OCI-LY7 (cell line): ENCODE data around the gene SH3PXD2A. TPM values are rescaled to one million over a fixed set of nuclear protein-coding genes. Genes with fewer than 3 reads are reported as not detected.

Experiments
- BruUV-seq: library from RNA; stranded (reverse); fragments of 400-500 nt; replicated peaks from 2 replicates; lab custom pipeline; 2021; lab: Mats Ljungman, UMichigan
- CTCF ChIA-PET: fragments of 300-600 bp; sonication (Branson Sonifier 250); formaldehyde crosslinking; loops from one replicate; lab custom pipeline; 2022; ENCODE audit warnings: antibody characterized with exemption; ENCODE audit not compliant: unreplicated experiment; lab: Charles Lee
- POLR2A ChIA-PET: fragments of 300-600 bp; sonication (Branson Sonifier 250); formaldehyde crosslinking; loops from one replicate; lab custom pipeline; 2022; ENCODE audit warnings: antibody characterized with exemption; lab: Charles Lee
- DNase-seq: peaks from one replicate; pipeline ENCODE4 v3.0.0-alpha.2; 2015; ENCODE audit warnings: low spot score
- H2AFZ ChIP-seq: fragments of 200-600 bp; sonication (generic), shearing (Covaris generic); 2 replicates; pipeline ENCODE4 v1.6.1; 2014; ENCODE audit warnings: mild to moderate bottlenecking, antibody characterized with exemption, low read length, moderate library complexity
- H3K27ac ChIP-seq: fragments of 200-600 bp; sonication (generic); 2 replicates; pipeline ENCODE4 v1.5.1; 2014; ENCODE audit warnings: mixed run types, low read depth, mild to moderate bottlenecking, moderate library complexity, low read length, inconsistent platforms; ENCODE audit not compliant: poor library complexity, severe bottlenecking
- H3K36me3 ChIP-seq: fragments of 200-600 bp; sonication (generic); 2 replicates; pipeline ENCODE4 v1.6.1; 2014; ENCODE audit warnings: mild to moderate bottlenecking, antibody characterized with exemption, low read length, moderate library complexity, mixed read lengths; ENCODE audit not compliant: insufficient read depth
- H3K4me1 ChIP-seq: fragments of 200-600 bp; sonication (generic); 2 replicates; pipeline ENCODE4 v1.5.1; 2014; ENCODE audit warnings: mild to moderate bottlenecking, low read length; ENCODE audit not compliant: insufficient read depth, poor library complexity, severe bottlenecking
- H3K4me2 ChIP-seq: fragments of 200-600 bp; sonication (generic); 2 replicates; pipeline ENCODE4 v1.6.1; 2014; ENCODE audit warnings: mild to moderate bottlenecking, low read length
- H3K4me3 ChIP-seq: fragments of 200-600 bp; sonication (generic); 2 replicates; pipeline ENCODE4 v1.5.1; 2014; ENCODE audit warnings: mild to moderate bottlenecking, low read depth, low read length; ENCODE audit not compliant: poor library complexity, severe bottlenecking
- H3K79me2 ChIP-seq: fragments of 200-600 bp; sonication (generic); 2 replicates; pipeline ENCODE4 v1.6.1; 2016; ENCODE audit warnings: low read depth, mild to moderate bottlenecking, low read length, moderate library complexity, mixed read lengths; ENCODE audit not compliant: insufficient read depth
- H3K9me2 ChIP-seq: fragments of 200-600 bp; sonication (generic); 2 replicates; pipeline ENCODE4 v1.6.1; 2016; ENCODE audit warnings: mild to moderate bottlenecking, low read length, mixed read lengths; ENCODE audit not compliant: insufficient read depth
- H3K9me3 ChIP-seq: fragments of 200-600 bp; sonication (generic); 2 replicates; pipeline ENCODE4 v1.6.1; 2014; ENCODE audit warnings: mild to moderate bottlenecking, mixed run types, low read length, mixed read lengths
- H4K20me1 ChIP-seq: fragments of 200-600 bp; sonication (generic); 2 replicates; pipeline ENCODE4 v1.6.1; 2014; ENCODE audit warnings: mild to moderate bottlenecking, antibody characterized with exemption, low read length, moderate library complexity, mixed read lengths; ENCODE audit not compliant: insufficient read depth
- EZH2phosphoT487 ChIP-seq: fragments of 200-600 bp; sonication (generic); IDR thresholded peaks from 2 replicates; pipeline ENCODE4 v1.6.1; 2018; ENCODE audit warnings: low read depth, borderline replicate concordance, mild to moderate bottlenecking, mixed run types, antibody characterized with exemption, low read length, moderate library complexity, mixed read lengths
- intact Hi-C: fragments of 100-400 bp; cut with micrococcal nuclease; formaldehyde crosslinking; loops from one replicate; pipeline ENCODE4 v1.10.0; 2022; ENCODE audit not compliant: unreplicated experiment
- total RNA-seq, 2 experiments: library from RNA; depleted of rRNA in 1 of 2; stranded (reverse); fragments of >200 nt in 1 of 2; shearing (Covaris generic) in 1 of 2; gene quantifications; 2 replicates each; pipeline ENCODE4 v1.2.3, GENCODE V29; 2014 to 2022
- TF ChIP-seq, protein P1 (sequence below): fragments of 200-600 bp; sonication (generic); conservative IDR thresholded peaks from 2 replicates; pipeline ENCODE4 v1.5.1; 2014; ENCODE audit warnings: mild to moderate bottlenecking, antibody characterized with exemption, low read length, moderate library complexity, mixed read lengths

Gene SH3PXD2A
- total RNA-seq, 2 experiments from 2014 or later: 0.85 to 5.9 TPM

DNA sequence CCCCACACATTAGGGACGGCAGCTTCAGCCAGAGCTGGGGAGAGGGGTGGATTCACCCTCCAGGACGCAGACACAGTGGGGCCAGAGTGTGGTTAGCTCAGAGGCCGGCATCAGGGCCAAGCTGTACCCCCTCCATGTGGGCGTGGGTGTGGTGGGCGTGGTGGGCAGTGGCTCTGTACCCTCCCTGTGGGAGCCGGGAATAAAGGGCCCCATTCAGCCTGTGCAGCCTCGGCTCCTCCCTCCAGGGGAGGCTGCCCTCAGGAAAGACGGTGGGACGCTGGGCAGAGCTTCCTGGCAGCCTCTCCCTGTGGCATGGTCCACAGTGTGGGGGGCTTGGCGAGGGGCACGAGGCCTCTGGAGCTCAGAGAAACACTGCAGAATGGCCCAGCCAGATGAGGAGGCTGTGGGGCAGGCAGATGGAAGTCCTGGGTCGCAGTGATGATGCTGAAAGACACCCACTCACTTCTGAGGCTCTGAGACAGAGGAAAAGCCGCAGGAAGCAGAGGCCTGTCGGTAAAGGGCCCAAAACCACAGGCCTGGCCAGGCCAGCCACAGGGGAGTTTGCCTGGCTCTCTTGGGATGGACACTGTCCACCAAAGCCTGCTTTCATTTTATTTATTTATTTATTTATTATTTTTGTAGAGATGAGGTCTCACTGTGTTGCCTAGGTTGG lies 108.0 kb downstream of the SH3PXD2A start:
- no peaks in the 10 kb centered on the region for H3K36me3 ChIP-seq
- CTCF ChIA-PET: no interaction called here
- no peak for TF ChIP-seq EZH2phosphoT487
- H4K20me1 ChIP-seq: no peaks in the 10 kb centered on the region
- H3K27ac ChIP-seq: no peak overlapping the region
- no peak overlapping the region for H3K4me3 ChIP-seq
- H3K9me3 ChIP-seq: peaks cover 5% of the 10 kb centered on the region
- H3K9me2 ChIP-seq: no peaks in the 10 kb centered on the region
- no peak overlapping the region for H3K4me2 ChIP-seq
- no peaks in the 10 kb centered on the region for H3K79me2 ChIP-seq
- no TSS peak for BruUV-seq
- intact Hi-C loops: no loop called here
- H2AFZ ChIP-seq: no peak overlapping the region
- peaks cover 12% of the 10 kb centered on the region for H3K4me1 ChIP-seq
- DNase-seq: no peak
- POLR2A ChIA-PET: interaction anchor here (0.9 to 1.0 kb wide), 2 partner anchors 17 to 19 kb away, joined by 3 read pairs; no protein-coding TSS in a partner anchor

DNA sequence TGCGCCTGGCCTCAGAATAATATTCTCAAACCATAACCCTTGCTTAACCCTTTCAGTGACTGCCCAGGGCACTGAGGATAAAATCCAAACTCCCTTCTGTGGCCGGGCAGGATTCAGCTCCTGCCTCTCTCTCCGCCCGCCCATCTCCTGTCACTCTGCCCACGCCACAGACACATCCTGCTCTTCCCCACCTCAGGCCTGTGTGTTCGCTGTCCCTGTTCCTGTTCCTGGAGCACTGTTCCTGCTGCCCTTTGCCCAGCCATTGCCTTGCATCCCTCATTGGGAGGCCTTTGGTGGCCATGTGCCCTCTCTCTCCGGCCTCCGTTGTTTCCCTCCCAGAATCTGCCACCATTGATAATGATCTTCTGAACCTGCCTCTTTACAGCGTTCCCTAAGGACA lies 108.8 kb downstream of the SH3PXD2A start:
- BruUV-seq: no TSS peak
- ChIA-PET CTCF (interaction anchor here (0.6 kb wide), 1 partner anchor 18 kb away, joined by 3 read pairs; no protein-coding TSS in a partner anchor), POLR2A (no interaction called here)

DNA sequence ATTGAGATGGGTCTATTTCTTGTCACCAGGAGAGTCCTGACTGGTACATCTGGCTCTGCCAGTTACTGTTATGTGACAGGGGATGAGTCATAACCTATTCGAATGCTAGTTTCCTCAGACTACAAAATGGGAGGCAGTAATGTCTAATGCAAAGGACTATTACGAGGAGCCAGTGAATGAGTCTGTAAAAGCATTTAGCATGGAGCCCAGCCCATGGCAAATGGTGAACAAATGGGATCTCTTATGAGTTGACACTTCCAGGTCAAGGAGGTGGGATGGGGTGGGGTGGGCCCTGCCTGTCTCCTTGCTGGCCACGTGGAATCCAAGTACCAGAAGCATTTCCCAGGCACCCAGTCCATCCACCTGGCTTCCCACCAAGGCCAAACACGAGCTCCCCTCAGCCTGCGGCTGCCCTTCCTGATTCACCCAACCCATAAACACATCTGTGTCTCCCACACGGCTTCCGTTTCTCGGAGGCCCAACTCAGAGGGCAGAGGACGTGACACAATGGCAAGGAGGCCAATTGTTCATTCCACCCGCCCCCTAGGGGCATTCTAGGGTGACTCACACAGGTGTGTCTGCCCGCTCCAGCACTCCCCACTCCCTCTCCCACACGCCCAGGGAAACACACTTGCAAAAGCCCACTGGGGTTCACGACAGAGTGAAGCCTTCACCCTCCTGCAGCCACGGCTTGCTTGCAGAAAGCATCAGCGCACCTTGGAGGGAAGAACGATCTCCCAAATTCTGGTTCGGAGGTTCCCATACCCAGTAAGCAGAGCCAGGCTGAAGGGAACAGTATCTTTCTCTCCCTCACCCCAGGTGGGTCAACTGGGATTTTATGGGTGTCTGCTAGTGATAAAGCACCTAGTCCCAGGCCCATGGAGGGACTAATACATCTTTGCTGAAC lies 109.8 kb downstream of the SH3PXD2A start:
- POLR2A ChIA-PET: interaction anchor here (1.2 kb wide), 1 partner anchor 8 kb away, joined by 3 read pairs; no protein-coding TSS in a partner anchor
- H3K4me2 ChIP-seq: peak overlapping the region; percentile 19; the same call in 1 of the 2 replicates
- H4K20me1 ChIP-seq: no peaks in the 10 kb centered on the region
- H3K9me2 ChIP-seq: no peaks in the 10 kb centered on the region
- DNase-seq: peak; percentile 83
- H3K4me3 ChIP-seq: no peak overlapping the region
- H3K4me1 ChIP-seq: peaks cover 12% of the 10 kb centered on the region
- no peaks in the 10 kb centered on the region for H3K36me3 ChIP-seq
- TF ChIP-seq, protein P1, sequence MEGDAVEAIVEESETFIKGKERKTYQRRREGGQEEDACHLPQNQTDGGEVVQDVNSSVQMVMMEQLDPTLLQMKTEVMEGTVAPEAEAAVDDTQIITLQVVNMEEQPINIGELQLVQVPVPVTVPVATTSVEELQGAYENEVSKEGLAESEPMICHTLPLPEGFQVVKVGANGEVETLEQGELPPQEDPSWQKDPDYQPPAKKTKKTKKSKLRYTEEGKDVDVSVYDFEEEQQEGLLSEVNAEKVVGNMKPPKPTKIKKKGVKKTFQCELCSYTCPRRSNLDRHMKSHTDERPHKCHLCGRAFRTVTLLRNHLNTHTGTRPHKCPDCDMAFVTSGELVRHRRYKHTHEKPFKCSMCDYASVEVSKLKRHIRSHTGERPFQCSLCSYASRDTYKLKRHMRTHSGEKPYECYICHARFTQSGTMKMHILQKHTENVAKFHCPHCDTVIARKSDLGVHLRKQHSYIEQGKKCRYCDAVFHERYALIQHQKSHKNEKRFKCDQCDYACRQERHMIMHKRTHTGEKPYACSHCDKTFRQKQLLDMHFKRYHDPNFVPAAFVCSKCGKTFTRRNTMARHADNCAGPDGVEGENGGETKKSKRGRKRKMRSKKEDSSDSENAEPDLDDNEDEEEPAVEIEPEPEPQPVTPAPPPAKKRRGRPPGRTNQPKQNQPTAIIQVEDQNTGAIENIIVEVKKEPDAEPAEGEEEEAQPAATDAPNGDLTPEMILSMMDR: peak; percentile 67
- no peak for TF ChIP-seq EZH2phosphoT487
- H3K27ac ChIP-seq: no peak overlapping the region
- CTCF ChIA-PET: interaction anchor here (1.0 kb wide), 1 partner anchor 18 kb away, joined by 3 read pairs; no protein-coding TSS in a partner anchor
- intact Hi-C loops: no loop called here
- BruUV-seq: no TSS peak
- no peaks in the 10 kb centered on the region for H3K9me3 ChIP-seq
- no peaks in the 10 kb centered on the region for H3K79me2 ChIP-seq
- peak overlapping the region; percentile 68 for H2AFZ ChIP-seq

More for the DNA sequence above, 108.8 kb downstream of the SH3PXD2A start:
- peaks cover 12% of the 10 kb centered on the region for H3K4me1 ChIP-seq
- no peaks in the 10 kb centered on the region for H4K20me1 ChIP-seq
- no peak for DNase-seq
- H3K27ac ChIP-seq: no peak overlapping the region
- no peaks in the 10 kb centered on the region for H3K36me3 ChIP-seq
- H3K79me2 ChIP-seq: no peaks in the 10 kb centered on the region
- no peak overlapping the region for H3K4me3 ChIP-seq
- no peaks in the 10 kb centered on the region for H3K9me3 ChIP-seq
- no peaks in the 10 kb centered on the region for H3K9me2 ChIP-seq
- H2AFZ ChIP-seq: no peak overlapping the region
- no peak overlapping the region for H3K4me2 ChIP-seq
- intact Hi-C loops: no loop called here
- TF ChIP-seq EZH2phosphoT487: no peak
- TF ChIP-seq, protein P1: no peak
